ENCODE measurements around the gene BANF2. TPM values are rescaled to one million over a fixed set of nuclear protein-coding genes. Genes with fewer than 3 reads are reported as not detected.

Gene BANF2
- total RNA-seq, 1 donor from 2014 or later: not detected

DNA sequence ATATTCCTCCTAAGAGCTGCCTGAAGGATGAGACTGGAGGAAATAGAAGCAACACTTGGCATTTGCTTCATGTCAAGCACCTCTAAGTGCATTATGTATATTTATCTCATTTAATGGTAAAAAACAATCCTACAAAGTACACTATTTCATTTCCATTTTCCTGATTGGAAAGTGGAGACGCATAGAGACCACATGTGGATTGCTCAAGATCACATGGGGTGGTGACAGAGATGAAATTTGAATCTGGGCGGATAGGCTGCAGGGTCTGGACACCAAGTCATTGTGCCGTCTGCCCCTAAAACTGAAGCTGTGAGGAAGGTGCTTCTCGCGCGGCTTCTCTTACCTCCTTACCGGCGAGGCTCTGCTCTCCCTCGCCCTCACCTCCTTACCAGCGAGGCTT, 30.3 kb downstream of the BANF2 start:
- no peak overlapping the region for H3K4me3 Mint-ChIP-seq (ENCODE audit: unreplicated experiment)
- H3K9me3 Mint-ChIP-seq (ENCODE audit: low read depth): no peaks in the 10 kb centered on the region
- peaks cover 23% of the 10 kb centered on the region for H3K4me1 Mint-ChIP-seq (ENCODE audit: low read depth)
- H3K27ac Mint-ChIP-seq (ENCODE audit: unreplicated experiment): no peak overlapping the region
- no peaks in the 10 kb centered on the region for H3K27me3 Mint-ChIP-seq (ENCODE audit: low read depth)
- TF ChIP-seq, protein P1, sequence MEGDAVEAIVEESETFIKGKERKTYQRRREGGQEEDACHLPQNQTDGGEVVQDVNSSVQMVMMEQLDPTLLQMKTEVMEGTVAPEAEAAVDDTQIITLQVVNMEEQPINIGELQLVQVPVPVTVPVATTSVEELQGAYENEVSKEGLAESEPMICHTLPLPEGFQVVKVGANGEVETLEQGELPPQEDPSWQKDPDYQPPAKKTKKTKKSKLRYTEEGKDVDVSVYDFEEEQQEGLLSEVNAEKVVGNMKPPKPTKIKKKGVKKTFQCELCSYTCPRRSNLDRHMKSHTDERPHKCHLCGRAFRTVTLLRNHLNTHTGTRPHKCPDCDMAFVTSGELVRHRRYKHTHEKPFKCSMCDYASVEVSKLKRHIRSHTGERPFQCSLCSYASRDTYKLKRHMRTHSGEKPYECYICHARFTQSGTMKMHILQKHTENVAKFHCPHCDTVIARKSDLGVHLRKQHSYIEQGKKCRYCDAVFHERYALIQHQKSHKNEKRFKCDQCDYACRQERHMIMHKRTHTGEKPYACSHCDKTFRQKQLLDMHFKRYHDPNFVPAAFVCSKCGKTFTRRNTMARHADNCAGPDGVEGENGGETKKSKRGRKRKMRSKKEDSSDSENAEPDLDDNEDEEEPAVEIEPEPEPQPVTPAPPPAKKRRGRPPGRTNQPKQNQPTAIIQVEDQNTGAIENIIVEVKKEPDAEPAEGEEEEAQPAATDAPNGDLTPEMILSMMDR (IDR thresholded peaks at IDR 0.05): no peak
- no peaks in the 10 kb centered on the region for H3K36me3 Mint-ChIP-seq (ENCODE audit: low read depth)
- no peak for DNase-seq (ENCODE audit: low spot score)

DNA sequence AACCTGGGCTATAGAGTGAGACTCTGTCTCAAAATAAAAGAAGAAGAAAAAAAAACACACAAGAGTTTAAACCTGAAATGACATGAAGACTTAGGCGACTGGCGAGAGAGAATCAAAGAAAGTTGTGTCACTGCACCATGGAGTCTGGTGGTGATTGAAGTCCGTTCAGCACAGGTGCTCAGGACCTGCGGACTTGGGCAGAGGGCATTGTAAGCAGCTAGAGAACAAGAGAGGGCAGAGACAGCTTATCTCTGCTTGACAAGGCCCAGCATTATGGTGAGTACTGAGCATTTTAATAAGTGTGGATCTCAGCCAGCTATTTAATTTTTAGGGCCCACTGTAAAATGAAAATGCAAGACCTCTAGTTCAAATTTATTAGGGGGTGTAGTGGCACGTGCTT, 31.5 kb downstream of the BANF2 start:
- TF ChIP-seq, protein P1 (IDR thresholded peaks at IDR 0.05): no peak
- H3K4me1 Mint-ChIP-seq (ENCODE audit: low read depth): peaks cover 31% of the 10 kb centered on the region

DNA sequence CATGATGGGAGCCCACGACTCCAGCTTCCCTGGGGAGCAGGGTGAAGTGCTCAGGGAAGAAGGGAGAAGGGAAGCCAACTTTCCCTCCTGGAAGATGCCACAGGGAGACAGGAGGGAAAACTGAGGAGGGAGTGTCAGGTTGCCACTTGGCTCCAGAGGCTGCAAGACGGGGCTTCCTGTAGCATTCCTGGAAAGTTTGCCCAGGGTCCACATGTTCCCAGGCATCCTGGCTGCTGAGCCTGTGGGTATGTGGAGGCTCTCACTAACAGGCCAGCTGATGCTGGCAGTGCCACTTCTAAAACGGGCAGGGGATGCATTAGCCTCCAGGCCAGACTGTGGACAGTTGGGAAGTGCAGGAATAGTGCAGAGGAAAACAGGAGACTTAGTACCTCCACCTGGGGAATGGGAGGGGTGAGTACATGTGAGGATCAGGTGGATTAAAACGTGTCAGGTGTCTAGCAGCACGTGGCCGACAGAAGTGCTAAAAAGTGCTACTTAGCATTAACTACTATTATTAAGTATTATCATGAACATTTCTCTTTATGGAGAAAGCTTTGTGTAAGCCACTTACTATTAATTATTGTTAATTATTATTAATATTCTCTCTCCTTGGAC, 33.2 kb downstream of the BANF2 start:
- Mint-ChIP-seq H3K4me1 (ENCODE audit: low read depth) (peaks cover 25% of the 10 kb centered on the region), H3K9me3 (ENCODE audit: low read depth) (peaks cover 14% of the 10 kb centered on the region), H3K27ac (ENCODE audit: unreplicated experiment) (no peak overlapping the region), H3K36me3 (ENCODE audit: low read depth) (no peaks in the 10 kb centered on the region), H3K4me3 (ENCODE audit: unreplicated experiment) (no peak overlapping the region), H3K27me3 (ENCODE audit: low read depth) (no peaks in the 10 kb centered on the region)
- TF ChIP-seq, protein P1 (IDR thresholded peaks at IDR 0.05): no peak
- DNase-seq (ENCODE audit: low spot score): no peak

More for the DNA sequence above, 31.5 kb downstream of the BANF2 start:
- Mint-ChIP-seq H3K4me3 (ENCODE audit: unreplicated experiment) (no peak overlapping the region), H3K27ac (ENCODE audit: unreplicated experiment) (no peak overlapping the region), H3K9me3 (ENCODE audit: low read depth) (peaks cover 2% of the 10 kb centered on the region), H3K27me3 (ENCODE audit: low read depth) (no peaks in the 10 kb centered on the region), H3K36me3 (ENCODE audit: low read depth) (no peaks in the 10 kb centered on the region)
- no peak for DNase-seq (ENCODE audit: low spot score)

DNA sequence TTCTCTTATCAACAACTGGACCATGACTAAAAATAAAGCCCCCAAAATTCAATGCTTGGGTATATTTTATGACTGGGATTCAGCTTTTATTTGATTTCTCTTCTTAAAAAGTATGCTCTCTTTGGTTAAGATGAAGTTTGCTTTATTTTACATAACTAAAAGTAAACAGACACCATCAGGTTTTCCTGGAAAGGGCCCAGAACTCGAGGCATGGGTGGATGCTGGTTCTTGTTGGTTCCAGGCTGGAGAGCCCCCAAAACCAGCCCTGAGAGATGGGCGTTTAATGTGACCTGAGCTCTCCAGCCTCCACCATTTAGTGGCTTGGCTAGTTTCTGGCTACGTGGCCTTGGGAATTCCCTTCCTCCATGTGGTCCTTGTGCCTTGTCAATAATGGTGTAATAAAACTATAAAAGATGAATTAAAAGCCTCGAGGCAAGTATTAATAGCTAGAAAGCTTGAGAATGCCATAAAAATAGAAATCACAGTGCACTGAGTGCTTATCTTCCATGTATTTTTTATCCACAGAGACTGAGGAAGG, 34.1 kb downstream of the BANF2 start:
- TF ChIP-seq, protein P1 (IDR thresholded peaks at IDR 0.05): no peak
- H3K4me1 Mint-ChIP-seq (ENCODE audit: low read depth): peaks cover 25% of the 10 kb centered on the region
- H3K27me3 Mint-ChIP-seq (ENCODE audit: low read depth): no peaks in the 10 kb centered on the region
- peak overlapping the region; percentile 2 for H3K27ac Mint-ChIP-seq (ENCODE audit: unreplicated experiment)
- H3K9me3 Mint-ChIP-seq (ENCODE audit: low read depth): peaks cover 18% of the 10 kb centered on the region
- DNase-seq (ENCODE audit: low spot score): no peak
- no peaks in the 10 kb centered on the region for H3K36me3 Mint-ChIP-seq (ENCODE audit: low read depth)
- no peak overlapping the region for H3K4me3 Mint-ChIP-seq (ENCODE audit: unreplicated experiment)

DNA sequence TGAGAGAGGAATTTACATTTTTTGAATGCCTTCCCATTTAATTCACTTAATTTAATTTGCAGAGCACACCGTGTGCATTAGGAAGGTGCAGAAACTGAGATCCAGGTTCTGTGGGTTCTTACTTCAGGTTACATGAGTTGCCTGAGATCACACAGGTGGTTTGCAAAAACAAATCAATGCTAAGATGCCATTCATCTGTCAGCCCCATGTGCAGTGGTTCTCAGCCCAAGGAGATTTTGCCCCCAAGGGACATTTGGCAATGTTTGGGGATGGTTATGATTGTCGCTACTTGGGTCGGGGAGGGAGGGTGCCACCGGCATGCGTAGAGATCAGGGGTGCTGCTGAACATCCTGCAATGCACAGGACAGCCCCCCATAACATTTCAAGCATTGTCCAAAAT, 34.6 kb downstream of the BANF2 start:
- peaks cover 25% of the 10 kb centered on the region for H3K4me1 Mint-ChIP-seq (ENCODE audit: low read depth)
- H3K36me3 Mint-ChIP-seq (ENCODE audit: low read depth): no peaks in the 10 kb centered on the region
- H3K27me3 Mint-ChIP-seq (ENCODE audit: low read depth): no peaks in the 10 kb centered on the region
- no peak overlapping the region for H3K4me3 Mint-ChIP-seq (ENCODE audit: unreplicated experiment)
- DNase-seq (ENCODE audit: low spot score): no peak
- TF ChIP-seq, protein P1 (IDR thresholded peaks at IDR 0.05): no peak
- H3K9me3 Mint-ChIP-seq (ENCODE audit: low read depth): peaks cover 21% of the 10 kb centered on the region
- peak overlapping the region; percentile 2 for H3K27ac Mint-ChIP-seq (ENCODE audit: unreplicated experiment)
